Hematopoietic multipotent progenitor cell treated with erythropoietin and hydrocortisone succinate and interleukin-3 and kit ligand, for 17 days (in vitro differentiated cells): ENCODE data around the gene SYPL2.
A peak's percentile ranks its signal among the peaks of the same experiment; 100 is the strongest.
"Not testable (repeated sequence)": the region's sequence is repeated elsewhere in the genome, so short reads cannot be mapped to it uniquely, and the experiment has no call there.

Source experiments
- DNase-seq: peaks from one replicate; pipeline ENCODE4 v3.0.0-alpha.2; 2015; ENCODE audit warnings: low spot score

The SYPL2 gene

DNA sequence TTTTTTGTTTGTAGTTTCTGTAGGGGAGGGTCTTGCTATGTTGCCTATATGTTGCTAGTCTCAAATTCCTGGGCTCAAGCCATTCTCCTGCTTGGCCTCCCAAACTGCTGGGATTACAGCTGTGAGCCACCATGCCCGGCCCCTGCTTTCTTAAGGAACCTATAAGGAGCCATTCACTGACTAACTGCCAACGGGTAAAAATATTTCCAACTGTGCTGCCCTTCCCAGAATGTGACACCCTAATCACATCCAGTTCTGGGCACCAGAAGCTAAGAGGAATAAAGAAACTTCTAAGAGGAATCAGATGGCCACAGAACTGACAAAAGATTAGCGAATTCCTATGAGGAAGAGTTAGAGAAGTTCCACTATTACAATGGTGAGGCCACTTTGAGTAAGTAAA, 6.4 kb downstream of the SYPL2 start:
- DNase-seq: no peak

DNA sequence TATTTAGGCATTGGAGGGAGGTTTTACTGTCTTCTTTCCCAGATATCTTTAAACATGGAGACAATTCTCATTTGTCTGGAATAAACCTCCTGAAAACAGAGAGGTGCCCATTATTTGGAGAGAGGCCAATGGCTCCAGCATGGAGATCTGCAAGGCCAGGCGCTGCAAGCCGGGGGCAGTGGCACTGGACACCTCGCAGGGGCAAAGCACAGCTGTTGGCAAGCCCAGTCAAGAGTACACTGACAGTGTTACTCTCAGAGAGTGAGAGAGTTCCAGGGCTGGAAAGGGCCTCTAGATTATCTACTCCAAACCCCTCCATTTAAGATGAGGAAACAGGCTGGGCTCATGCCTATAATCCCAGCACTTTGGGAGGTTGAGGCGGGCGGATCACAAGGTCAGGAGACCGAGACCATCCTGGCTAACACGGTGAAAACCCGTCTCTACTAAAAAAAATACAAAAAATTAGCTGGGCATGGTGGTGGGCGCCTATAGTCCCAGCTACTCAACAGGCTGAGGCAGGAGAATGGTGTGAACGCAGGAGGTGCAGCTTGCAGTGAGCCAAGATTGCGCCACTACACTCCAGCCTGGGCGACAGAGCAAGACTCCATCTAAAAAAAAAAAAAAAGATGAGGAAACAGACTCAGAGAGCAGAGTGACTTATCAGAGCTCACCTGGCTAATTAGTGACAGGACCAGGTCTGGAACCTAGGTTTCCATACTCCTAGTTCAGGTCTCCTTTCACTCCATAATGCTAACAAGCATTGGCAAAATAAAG, 7.1 kb downstream of the SYPL2 start:
- not testable (repeated sequence) for DNase-seq

DNA sequence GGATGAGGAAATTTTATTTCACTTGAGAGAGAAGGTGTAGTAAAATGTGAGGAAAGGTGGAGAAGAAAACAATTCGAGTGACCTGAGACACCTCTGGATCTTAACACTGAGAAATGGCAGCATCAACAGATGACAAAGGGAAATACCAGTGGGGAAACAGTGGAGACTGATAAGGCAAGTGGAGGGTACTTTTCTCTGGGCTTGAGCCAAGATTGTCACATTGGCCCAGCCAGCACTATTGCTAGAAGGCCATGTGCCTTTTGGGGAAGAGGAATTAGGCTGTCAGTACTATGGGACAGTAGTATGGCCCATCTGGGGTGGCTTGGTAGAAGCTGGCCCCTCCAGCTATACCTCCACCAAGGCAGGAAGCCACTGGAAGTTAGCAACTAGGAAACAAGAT, 8.4 kb downstream of the SYPL2 start:
- no peak for DNase-seq

DNA sequence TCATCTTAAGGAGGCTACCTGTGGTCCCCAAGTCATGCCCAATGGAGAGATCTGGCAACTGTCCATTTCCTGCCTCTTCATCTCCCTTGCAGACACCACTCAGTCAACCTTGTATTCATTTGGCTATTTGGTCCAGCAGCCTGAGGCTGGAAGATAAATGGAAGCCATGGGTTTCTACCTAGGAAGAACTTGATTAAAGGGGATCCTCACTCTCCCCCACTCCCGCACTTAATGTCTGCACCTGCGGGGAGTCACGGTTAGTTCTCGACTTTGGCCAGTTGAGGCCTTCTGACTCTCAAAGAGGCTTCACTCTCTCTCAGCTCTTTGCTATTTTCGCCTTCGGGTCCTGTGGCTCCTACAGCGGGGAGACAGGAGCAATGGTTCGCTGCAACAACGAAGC, 8.9 kb downstream of the SYPL2 start:
- no peak for DNase-seq

DNA sequence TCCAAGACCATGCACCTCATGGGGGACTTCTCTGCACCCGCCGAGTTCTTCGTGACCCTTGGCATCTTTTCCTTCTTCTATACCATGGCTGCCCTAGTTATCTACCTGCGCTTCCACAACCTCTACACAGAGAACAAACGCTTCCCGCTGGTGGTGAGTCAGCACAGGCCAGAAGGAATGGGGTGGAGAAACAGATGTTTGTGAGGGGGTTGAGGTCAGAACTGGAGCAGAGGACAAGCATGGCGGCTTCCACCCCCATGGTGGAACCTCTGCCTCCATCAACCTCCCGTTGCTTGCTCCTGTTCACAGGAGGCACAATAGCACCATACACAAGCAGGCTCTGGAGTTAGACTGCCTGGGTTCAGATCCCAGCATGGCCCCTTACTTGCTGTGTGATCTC, 10.5 kb downstream of the SYPL2 start:
- DNase-seq: no peak

DNA sequence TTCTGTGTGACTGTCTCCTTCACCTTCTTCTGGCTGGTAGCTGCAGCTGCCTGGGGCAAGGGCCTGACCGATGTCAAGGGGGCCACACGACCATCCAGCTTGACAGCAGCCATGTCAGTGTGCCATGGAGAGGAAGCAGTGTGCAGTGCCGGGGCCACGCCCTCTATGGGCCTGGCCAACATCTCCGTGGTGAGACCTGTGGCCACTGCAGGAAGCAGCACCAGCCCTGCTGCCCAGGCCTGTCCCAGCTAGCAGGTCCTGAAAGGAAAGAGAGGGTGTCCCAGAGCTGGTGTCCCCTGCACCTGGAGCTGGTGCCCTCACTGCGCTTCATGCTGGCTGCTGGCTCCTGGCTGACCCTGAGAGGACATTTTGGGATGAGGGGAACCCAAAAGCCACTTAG, 11.5 kb downstream of the SYPL2 start:
- DNase-seq: no peak

DNA sequence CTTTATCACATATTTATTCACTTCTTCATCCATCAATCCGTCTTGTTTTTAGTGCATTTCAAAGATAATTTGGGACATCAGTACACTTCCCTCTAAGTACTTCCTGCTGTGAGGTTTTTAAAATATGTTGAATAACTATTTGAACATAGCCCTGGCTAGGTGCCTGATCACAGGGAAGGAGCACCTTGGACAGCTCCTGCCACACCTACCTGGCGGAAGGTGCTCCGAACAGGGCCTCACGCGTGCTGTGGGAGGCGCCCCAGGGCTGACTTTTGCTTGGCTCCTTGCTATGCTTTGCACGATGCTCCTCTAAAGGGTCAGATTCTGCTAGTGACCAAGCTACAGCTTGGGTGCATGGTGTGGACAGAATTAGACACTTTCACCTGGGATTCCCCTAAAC, 12.5 kb downstream of the SYPL2 start:
- no peak for DNase-seq

DNA sequence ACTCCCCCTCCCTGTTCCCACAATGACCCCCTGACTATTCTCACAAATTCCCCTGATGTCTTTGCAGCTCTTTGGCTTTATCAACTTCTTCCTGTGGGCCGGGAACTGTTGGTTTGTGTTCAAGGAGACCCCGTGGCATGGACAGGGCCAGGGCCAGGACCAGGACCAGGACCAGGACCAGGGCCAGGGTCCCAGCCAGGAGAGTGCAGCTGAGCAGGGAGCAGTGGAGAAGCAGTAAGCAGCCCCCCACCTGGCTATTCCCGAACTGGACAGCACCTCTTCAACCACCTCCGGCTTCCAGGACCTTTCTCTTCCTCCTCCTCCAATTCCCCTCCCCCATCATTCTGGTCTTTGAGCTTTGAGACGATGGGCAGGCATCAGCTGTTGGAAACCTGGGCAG, 13.0 kb downstream of the SYPL2 start:
- DNase-seq: no peak

DNA sequence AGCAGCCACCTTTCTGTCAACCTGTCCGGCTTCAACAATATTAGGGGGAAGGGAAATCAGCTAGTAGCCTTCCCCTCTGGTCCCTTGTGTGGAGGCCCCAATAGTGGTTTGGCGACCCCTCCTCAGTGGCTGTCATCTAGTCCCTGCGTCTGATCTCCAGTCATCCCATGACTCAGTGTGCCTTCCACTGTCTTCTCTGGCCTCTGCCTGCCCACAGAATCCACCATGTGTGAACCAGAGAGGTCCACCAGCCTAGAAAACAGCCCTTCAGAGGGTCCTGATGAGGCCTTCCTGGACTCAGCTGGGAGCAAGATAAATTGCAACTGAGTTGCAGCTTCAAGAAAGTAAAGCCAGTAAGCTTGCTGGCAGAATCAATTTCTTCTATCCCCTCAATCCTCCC, 13.6 kb downstream of the SYPL2 start:
- no peak for DNase-seq

DNA sequence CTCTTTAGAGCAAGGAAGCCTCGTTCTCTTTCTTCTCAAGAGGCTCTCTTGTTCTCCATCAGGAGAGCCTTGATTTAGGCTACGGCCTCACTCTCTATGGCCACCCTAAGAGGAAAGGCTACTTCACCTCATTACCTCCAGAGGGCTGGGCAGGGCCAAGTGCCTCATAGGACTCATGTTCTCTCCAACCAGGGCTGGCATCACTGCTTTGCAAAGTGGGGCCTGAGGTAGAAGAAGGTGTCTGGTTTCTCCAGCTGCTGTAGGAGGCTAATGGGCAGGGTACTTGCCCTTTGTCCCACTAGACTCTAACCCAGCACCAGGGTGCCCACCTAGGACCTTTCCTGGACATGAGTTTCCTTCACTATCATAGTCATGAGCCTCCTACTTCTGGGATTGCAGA, 15.3 kb downstream of the SYPL2 start:
- no peak for DNase-seq

DNA sequence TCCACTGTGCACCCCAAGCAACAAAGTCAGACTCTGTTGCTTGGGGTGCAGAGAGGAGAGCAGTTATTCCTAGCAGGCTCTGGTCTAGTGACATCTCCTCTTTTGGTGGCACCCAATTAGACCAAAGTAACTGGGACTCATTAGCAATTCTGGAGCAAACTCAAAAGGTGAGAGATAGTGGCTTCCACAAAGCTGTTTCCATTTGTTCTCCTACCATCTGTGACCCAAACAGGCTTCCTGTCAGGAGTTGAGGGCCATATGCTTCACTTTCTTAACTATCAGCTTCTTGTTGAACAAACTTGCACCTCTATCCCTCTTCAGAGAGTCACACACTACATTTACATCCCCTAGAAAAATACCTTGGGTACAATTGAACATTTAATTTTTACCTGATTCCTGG, 15.9 kb downstream of the SYPL2 start:
- no peak for DNase-seq

DNA sequence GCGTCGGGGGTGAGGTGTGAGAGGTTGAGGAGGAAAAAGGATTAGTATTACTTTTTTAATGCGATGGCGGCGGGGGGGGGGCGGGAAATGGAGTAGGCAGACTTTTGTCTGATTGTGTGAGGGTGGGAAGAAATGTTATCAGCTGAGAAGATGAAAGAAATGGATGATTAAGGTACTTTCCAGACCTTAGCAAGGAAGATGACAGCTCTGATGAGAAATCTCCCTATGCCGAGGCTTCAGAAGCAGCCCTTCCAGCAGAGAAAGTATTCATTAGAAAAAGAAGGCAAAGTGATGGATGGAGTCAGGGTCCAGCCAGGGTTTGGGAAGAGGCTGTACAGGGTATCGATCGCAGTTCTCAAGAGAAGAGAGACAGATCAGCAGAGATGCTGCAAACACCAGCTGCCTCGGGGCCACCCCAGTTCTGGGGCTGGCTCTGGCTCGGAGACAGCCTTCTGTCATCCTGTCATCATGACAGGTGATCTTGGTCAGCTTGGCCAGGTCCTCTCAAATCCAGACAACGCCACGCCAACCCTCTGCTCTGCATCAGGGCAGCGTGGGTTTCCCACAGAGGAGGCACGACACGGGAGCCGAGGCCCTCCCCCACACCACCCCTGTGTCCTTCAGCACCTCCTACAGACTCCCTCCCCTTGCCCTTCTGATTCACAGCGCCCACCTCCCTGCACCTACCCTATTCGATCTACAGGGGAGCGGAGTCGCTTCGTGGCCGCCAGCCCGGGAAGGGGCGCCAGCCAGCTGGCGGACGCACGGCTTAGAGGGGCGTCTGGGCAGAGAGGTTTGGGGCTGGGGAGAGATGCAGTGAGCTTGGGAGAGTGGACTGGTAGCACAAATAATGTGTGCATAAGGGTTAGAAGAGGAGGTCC, 16.7 kb downstream of the SYPL2 start:
- no peak for DNase-seq

DNA sequence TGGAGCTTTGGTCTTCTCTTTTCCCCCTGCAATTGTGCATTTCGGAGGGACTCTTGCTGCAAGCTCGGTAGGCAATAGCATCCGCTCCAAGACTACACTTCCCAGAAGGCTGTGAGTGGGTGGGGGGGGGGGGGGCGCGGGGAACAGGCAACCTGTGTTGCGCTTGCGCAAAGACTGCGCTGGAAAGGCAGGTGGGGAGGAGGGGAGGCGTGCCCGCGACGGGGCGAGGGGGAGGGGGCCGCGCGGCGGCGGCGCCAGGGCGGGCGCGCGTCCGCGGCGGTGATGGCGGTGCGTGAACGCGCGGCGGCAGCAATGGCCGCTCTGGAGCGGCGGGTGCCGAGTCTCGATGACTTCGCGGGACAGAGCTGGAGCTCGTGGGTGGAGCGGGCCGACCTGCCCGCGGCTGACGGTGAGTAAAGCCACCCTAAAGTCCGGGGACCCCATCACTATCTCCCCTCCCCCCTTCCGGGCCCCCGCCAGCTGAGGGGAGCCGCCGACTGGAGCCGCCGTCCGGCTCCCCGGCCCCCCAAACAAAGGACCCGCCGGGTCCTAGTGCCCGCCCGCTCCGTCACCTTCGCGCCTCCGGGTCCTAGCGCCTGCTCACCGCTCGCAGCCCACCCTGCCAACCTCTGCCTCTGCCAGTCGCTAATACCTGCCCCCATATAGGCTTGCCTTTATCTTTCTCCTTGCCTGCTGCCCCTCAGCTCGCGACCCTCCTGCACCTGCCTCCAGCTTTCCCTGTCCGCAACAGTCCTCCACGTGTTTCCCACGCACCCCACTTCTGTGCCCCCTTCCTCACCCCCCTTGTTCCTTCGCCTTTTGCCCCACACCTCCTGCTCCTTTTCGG, 17.5 kb downstream of the SYPL2 start, which contains the start of gene ATXN7L2:
ATXN7L2 (plus strand) TSS at position 234 of the 847 bp plus-strand sequence; CDS start at position 283, 49 bp downstream.
- peak; percentile 87 for DNase-seq

DNA sequence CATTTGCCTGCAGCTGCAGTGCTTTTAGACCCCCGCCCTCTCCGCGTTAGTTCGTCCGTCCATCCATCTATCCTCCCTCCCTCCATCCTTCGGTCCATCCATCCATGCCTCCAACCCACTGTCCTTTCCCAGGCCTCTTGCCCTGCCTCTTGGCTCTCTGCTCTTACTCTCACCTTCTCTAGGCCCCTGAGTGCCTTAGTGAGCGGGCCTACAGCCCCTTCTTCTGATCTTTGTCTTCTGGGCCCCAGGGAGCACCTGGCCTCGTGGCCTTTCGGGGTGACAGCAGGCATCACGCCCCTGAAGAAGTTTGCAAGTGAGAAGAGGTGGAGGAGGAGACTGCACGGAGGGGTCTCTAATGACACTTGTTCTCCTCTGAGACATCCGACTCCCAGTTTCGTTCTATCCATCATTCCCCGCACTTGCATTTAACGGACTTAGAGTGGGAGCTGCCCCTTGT, 18.2 kb downstream of the SYPL2 start:
- no peak for DNase-seq

DNA sequence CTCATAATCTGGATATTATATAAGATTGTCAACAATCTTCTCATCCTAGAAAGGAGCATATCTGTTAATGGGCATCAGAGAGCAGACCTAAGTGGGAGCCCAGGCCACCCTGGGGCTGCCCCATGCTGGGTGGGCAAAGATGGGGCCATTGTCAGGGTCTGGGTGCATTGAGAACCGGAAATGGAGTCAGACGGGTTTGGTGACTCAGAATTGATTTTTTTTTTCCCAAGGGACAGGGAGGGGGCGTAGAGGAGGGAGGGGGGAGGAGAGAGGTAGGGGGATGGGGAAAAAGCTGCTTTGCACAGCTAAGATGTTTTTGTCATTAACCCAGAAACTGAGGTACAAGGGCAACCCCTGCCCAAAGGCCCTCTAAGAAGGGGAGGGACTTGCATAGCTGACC, 18.7 kb downstream of the SYPL2 start:
- DNase-seq: no peak

DNA sequence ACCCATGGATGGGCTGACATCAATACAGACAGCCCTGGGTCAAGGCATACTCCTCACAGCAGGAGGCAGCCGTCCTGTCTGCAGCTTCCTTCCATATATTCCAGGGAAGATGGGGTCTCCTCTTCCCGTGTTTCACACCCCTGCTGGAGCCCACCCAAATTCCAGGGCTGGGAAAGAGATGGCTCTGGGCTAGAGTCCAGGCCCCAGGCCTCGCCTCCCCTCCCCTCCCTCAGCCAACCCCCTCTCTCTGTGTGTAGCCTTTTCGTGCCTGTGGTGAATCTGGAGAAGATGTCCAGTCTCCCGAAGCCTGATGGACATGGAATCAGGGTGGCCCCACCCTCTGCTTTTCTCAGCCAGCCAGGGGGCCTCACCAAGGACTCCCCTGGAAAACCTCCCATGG, 20.9 kb downstream of the SYPL2 start:
- no peak for DNase-seq

DNA sequence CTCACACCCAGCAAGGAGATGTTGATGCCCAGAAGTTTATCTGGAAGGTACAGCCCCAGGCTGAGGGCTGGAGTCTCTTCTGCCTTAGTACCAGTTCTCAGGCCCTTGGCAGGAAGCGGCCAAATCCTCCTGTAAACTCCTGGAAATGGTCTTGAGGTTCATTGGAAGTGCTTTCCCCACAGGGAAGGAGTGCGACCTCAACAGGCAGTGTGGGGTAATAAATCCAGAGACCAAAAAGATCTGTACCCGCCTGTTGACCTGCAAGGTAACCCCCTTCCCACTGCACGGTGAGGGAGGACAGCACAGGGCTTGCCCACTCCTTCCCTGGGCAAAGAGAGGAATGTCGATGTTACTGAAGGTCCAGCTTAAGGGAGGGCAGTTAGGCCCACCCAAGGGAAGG, 21.9 kb downstream of the SYPL2 start:
- no peak for DNase-seq

DNA sequence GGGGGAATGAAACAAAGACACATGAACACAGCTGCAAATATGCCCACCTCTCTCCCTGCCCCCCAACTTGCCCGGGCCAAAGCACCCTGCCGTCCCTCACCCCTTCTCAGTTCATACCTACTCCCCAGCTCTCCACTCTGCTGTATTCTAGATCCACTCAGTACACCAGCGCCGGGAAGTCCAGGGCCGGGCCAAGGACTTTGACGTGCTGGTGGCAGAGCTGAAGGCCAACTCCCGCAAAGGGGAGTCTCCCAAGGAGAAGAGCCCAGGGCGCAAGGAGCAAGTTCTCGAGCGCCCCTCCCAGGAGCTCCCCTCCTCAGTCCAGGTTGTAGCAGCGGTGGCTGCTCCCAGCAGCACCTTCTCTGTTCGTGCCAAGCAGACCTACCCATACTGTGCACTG, 22.4 kb downstream of the SYPL2 start:
- DNase-seq: no peak

DNA sequence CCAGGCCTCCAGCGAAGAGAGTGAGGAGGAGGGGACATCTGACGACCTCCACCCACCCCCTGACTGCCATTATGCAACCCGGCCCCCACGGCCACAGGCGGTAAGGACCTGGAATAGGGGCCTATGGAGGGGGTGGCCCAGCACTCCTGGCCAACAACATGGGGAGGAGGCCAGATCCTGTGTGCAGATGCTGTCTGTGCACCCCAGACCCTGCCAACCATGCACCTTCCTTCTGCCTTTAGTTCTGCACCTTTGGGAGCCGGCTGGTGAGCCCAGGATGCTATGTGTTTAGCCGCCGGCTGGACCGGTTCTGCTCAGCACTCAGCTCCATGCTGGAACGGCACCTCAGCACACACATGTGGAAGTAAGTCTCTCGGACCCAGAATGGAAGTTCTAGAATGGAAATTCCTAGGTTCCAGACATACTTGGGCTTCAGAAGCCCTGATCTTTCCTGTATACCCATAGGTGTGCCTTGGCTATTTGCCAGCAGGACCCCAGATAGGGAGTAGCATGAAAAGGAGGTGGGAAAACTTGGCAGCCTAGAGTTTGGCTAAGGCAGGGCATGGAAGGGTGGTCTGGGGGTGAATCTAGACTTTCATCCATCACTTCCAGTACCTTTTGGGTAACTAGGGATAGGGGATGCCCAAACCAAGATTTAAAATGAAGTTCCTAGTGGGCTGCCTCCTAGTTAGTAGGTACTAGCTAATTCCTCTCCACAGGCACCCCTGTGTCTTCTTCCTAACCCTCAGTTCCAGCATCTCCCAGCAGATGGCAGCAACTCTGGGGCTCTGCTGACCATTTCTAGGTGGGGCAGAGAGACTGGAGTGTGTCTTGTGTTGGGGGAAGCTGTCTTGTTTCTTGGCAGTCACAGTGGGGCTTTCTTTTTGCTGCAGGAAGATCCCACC, 23.9 kb downstream of the SYPL2 start:
- peak; percentile 79 for DNase-seq

DNA sequence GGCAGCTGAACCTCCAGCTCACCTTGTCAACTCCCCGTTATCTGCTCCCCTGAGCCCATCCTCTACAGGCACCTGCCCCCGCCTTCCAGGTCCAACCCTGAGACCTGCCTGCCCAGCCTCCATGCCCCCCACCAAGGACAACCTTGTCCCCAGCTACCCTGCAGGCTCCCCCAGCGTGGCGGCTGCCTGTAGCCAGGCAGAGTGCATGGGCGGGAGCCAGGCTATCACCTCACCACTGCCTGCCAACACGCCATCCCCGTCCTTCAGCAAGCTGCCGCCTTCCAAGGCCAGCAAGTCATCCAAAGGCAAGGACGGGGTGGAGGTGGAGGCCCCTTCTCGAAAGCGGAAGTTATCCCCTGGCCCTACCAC, 24.6 kb downstream of the SYPL2 start:
- DNase-seq: no peak

DNA sequence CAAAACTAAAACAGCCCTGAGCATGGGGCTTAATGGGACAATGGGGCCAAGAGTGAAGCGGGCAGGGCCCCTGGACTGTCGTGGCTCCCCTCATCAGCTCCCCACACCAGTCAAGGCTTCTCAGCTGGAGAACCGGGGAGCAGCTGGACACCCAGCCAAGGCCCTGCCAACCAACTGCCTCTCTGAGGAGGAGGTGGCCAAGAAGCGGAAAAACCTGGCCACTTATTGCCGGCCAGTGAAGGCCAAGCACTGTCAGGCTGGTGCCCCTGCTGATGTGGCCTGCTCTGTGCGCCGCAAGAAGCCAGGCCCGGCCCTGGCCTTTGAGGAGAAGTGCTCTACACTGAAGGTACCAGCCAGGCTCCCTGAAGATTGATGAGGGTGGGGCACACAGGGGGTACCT, 25.0 kb downstream of the SYPL2 start:
- no peak for DNase-seq
